ENCODE data around the gene SPRYD3. TPM values are rescaled to one million over a fixed set of nuclear protein-coding genes. Genes with fewer than 3 reads are reported as not detected.

Gene SPRYD3
- total and polyA plus RNA-seq, 12 donors, result 16.4 to 74.6 (median 43.1) TPM

- DNase-seq, result peak in 3 of 7 donors; percentile 13 to 55 (median 38)
- no peaks in the 10 kb centered on the region for H3K27me3 ChIP-seq
- no peaks in the 10 kb centered on the region for H3K9me3 ChIP-seq (replicated peaks in 1 of 3)
- no peak for TF ChIP-seq POLR2A (IDR thresholded peaks at IDR 0.05)
- TF ChIP-seq, protein P1, sequence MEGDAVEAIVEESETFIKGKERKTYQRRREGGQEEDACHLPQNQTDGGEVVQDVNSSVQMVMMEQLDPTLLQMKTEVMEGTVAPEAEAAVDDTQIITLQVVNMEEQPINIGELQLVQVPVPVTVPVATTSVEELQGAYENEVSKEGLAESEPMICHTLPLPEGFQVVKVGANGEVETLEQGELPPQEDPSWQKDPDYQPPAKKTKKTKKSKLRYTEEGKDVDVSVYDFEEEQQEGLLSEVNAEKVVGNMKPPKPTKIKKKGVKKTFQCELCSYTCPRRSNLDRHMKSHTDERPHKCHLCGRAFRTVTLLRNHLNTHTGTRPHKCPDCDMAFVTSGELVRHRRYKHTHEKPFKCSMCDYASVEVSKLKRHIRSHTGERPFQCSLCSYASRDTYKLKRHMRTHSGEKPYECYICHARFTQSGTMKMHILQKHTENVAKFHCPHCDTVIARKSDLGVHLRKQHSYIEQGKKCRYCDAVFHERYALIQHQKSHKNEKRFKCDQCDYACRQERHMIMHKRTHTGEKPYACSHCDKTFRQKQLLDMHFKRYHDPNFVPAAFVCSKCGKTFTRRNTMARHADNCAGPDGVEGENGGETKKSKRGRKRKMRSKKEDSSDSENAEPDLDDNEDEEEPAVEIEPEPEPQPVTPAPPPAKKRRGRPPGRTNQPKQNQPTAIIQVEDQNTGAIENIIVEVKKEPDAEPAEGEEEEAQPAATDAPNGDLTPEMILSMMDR (IDR thresholded peaks at IDR 0.05), result no peak
- peaks cover 0 to 15% of the 10 kb centered on the region in 2 donors for H3K36me3 ChIP-seq (replicated peaks in 1 of 2)
- intact Hi-C loops (cut with DNase I), result loop anchor here (5.0 to 10.0 kb wide), 2 partner anchors 125 to 127 kb away; no protein-coding TSS in a partner anchor
- H3K4me3 ChIP-seq, result no peak overlapping the region
- peak overlapping the region in 2 of 5 donors; percentile 71 to 83 for H3K27ac ChIP-seq
- WGBS, 4 donors, result 72 to 85% (median 78%) methylated on average over 5 to 12 of the region's 12 CpGs
- H3K4me1 ChIP-seq (replicated peaks in 1 of 2), result peaks cover 25 to 61% of the 10 kb centered on the region in 2 donors
Measured at GRCh38 chr12:53069621-53070410, 9.4 kb downstream of the SPRYD3 start.

DNA sequence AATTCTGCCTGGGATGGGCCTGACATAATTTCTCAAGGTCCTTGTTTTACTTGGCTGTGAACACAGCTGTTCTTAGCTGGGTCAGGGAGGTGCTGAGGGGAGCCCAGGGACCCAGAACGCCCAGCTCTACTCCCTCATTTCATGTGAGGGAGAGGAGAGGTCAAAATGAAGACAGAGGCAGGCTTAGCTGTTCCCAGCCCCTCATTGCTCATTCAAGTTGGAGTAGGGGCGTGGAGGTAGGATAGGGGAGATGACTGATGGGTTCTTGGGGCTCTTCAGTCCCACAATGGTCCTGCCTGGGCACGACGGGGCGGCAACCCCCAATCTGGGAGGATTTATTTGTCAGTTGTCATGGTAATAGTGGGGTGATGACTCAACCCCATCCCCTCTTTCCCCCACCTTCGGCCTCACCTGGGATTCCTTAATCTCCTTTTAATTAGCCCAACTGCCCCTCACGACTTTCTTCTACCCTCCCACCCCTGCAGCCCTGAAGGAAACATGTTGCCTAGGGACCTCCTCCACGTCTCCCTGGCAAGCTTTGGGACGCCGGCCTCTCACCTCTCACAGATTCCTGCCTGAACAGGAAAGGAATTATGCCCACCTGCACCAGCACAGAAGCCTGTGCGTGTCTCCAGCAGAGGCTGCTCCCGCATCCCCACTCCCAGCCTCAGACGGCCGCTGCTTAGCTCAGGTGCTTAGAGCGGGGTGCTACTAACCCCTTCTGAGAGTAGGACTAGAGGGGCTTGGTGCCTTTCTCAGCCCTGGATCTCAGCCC, 10.2 kb downstream of the SPRYD3 start:
- H3K27me3 ChIP-seq, result no peaks in the 10 kb centered on the region
- DNase-seq, result peak in 3 of 7 donors; percentile 17 to 51 (median 35)
- no peak for TF ChIP-seq POLR2A (IDR thresholded peaks at IDR 0.05)
- TF ChIP-seq, protein P1 (IDR thresholded peaks at IDR 0.05), result no peak
- no peaks in the 10 kb centered on the region for H3K9me3 ChIP-seq (replicated peaks in 1 of 3)
- peak overlapping the region in 2 of 5 donors; percentile 41 to 83 for H3K27ac ChIP-seq
- peaks cover 25 to 59% of the 10 kb centered on the region in 2 donors for H3K4me1 ChIP-seq (replicated peaks in 1 of 2)
- WGBS, 4 donors, result 72 to 76% (median 74%) methylated on average over 14 to 15 of the region's 15 CpGs
- peaks cover 0 to 14% of the 10 kb centered on the region in 2 donors for H3K36me3 ChIP-seq (replicated peaks in 1 of 2)
- H3K4me3 ChIP-seq, result no peak overlapping the region
- intact Hi-C loops (cut with DNase I), result loop anchor here (5.0 to 10.0 kb wide), 2 partner anchors 126 to 128 kb away; no protein-coding TSS in a partner anchor

GRCh38 chr12:53067993-53068770, 11.0 kb downstream of the SPRYD3 start:
- intact Hi-C loops (cut with DNase I), result loop anchor here (2.0 to 10.0 kb wide), 3 partner anchors 31 to 129 kb away; no protein-coding TSS in a partner anchor
- no peaks in the 10 kb centered on the region for H3K27me3 ChIP-seq
- peaks cover 23 to 60% of the 10 kb centered on the region in 2 donors for H3K4me1 ChIP-seq (replicated peaks in 1 of 2)
- H3K4me3 ChIP-seq, result no peak overlapping the region
- no peak for TF ChIP-seq POLR2A (IDR thresholded peaks at IDR 0.05)
- TF ChIP-seq, protein P1 (IDR thresholded peaks at IDR 0.05), result no peak
- peaks cover 0 to 22% of the 10 kb centered on the region in 2 donors for H3K36me3 ChIP-seq (replicated peaks in 1 of 2)
- peak in 3 of 7 donors; percentile 14 to 51 (median 23) for DNase-seq
- WGBS, 4 donors, result 84 to 97% (median 88%) methylated on average over 6 to 13 of the region's 13 CpGs
- H3K9me3 ChIP-seq (replicated peaks in 1 of 3), result no peaks in the 10 kb centered on the region
- peak overlapping the region in 2 of 5 donors; percentile 41 to 83 for H3K27ac ChIP-seq
